Esophagus squamous epithelium (tissue), 5 donors: Measurements from ENCODE around the gene PDIA2. TPM values are rescaled to one million over a fixed set of nuclear protein-coding genes. Genes with fewer than 3 reads are reported as not detected.

Experiments
- DNase-seq: peaks from one replicate; lab custom pipeline; 2025; lab: John Stamatoyannopoulos, UW
- H3K27ac ChIP-seq, 4 donors: fragments of 200-600 bp; sonication (generic); one replicate each; pipeline ENCODE4 v1.5.1; 2016 to 2019; ENCODE audit warnings: mild to moderate bottlenecking in 1 of 4
- H3K27me3 ChIP-seq, 4 donors: fragments of 200-600 bp; sonication (generic); 1 replicate in 3 of 4; 2 replicates in 1 of 4; pipeline versions ENCODE4 v1.5.1 to v1.6.0; 2017 to 2021; ENCODE audit warnings: antibody characterized with exemption in 1 of 4
- H3K36me3 ChIP-seq, 3 donors: fragments of 200-600 bp; sonication (generic); one replicate each; pipeline ENCODE4 v1.5.1; 2016 to 2019
- H3K4me1 ChIP-seq, 3 donors: fragments of 200-600 bp; sonication (generic); one replicate each; pipeline ENCODE4 v1.5.1; 2017 to 2019
- H3K4me3 ChIP-seq, 4 donors: fragments of 200-600 bp; sonication (generic); 1 replicate in 3 of 4; 2 replicates in 1 of 4; pipeline ENCODE4 v1.5.1; 2016 to 2019; ENCODE audit warnings: mild to moderate bottlenecking in 2 of 4, moderate library complexity in 1 of 4
- H3K9me3 ChIP-seq, 3 donors: fragments of 200-600 bp; sonication (generic); one replicate each; pipeline ENCODE4 v1.5.1; 2016 to 2019
- CTCF ChIP-seq, 6 experiments: fragments of 450-650 bp in 4 of 6; fragments of 200-600 bp in 2 of 6; sonication (generic) in 2 of 6; IDR thresholded peaks; one replicate each; pipeline ENCODE4 v1.5.1; 2016 to 2019; ENCODE audit warnings: antibody characterized with exemption in 6 of 6, mild to moderate bottlenecking in 4 of 6, moderate library complexity in 4 of 6
- POLR2A ChIP-seq, 4 donors: fragments of 450-650 bp; IDR thresholded peaks; one replicate each; pipeline ENCODE4 v1.6.1; 2017; ENCODE audit warnings: antibody characterized with exemption in 4 of 4, mild to moderate bottlenecking in 4 of 4, moderate library complexity in 3 of 4
- WGBS, 2 donors: methylation state at CpG; one replicate each; pipeline ENCODE4 v1.1.5; 2018; 5-methylcytosine and 5-hydroxymethylcytosine counted together
- intact Hi-C: fragments of 100-400 bp; cut with DNase I; formaldehyde crosslinking; loops from one replicate; pipeline ENCODE4 v1.15.0; 2022
- total RNA-seq, 4 donors: library from RNA; depleted of rRNA; stranded (reverse); fragments of >200 nt; gene quantifications; one replicate each; pipeline ENCODE4 v1.1.0, GENCODE V29; 2016
- donor health status: DM: yes; HTN: yes; CAD: no.

PDIA2 gene
- total RNA-seq, 4 donors from 2014 or later: not detected

GRCh38 chr16:270381-271255 lies 12.3 kb upstream of the PDIA2 start:
- H3K4me1 ChIP-seq: peaks cover 8 to 47% (median 15%) of the 10 kb centered on the region in 3 donors
- WGBS, 2 donors: 79 to 80% methylated on average over 1 to 16 of the region's 34 CpGs
- intact Hi-C loops: no loop called here
- no peak overlapping the region for H3K4me3 ChIP-seq
- no peaks in the 10 kb centered on the region for H3K9me3 ChIP-seq
- no peak overlapping the region for H3K27ac ChIP-seq
- H3K27me3 ChIP-seq: peaks cover 0 to 37% (median 0%) of the 10 kb centered on the region in 4 donors
- TF ChIP-seq POLR2A (IDR thresholded peaks at IDR 0.05) (no peak), CTCF (IDR thresholded peaks at IDR 0.05) (no peak)
- no peak for DNase-seq
- H3K36me3 ChIP-seq: peaks cover 0 to under 1% (median 0%) of the 10 kb centered on the region in 3 donors

- peaks cover 11 to 49% (median 19%) of the 10 kb centered on the region in 3 donors for H3K4me1 ChIP-seq
- peaks cover 0 to 54% (median 0%) of the 10 kb centered on the region in 4 donors for H3K27me3 ChIP-seq
- H3K36me3 ChIP-seq: no peaks in the 10 kb centered on the region
- intact Hi-C loops: no loop called here
- WGBS, 2 donors: 81 to 84% methylated on average over 10 of the region's 36 CpGs
- DNase-seq: no peak
- no peak overlapping the region for H3K4me3 ChIP-seq
- TF ChIP-seq POLR2A (IDR thresholded peaks at IDR 0.05) (no peak), CTCF (IDR thresholded peaks at IDR 0.05) (no peak)
- no peak overlapping the region for H3K27ac ChIP-seq
- H3K9me3 ChIP-seq: no peaks in the 10 kb centered on the region
These were observed 10.1 kb upstream of the PDIA2 start for GRCh38 chr16:272633-273546.

GRCh38 chr16:273547-274421 lies 9.2 kb upstream of the PDIA2 start:
- TF ChIP-seq POLR2A (IDR thresholded peaks at IDR 0.05) (no peak), CTCF (IDR thresholded peaks at IDR 0.05) (no peak)
- no peak for DNase-seq
- intact Hi-C loops: no loop called here

GRCh38 chr16:275041-275641 lies 7.8 kb upstream of the PDIA2 start:
- Histone ChIP-seq H3K36me3 (no peaks in the 10 kb centered on the region), H3K27me3 (peaks cover 0 to 68% (median 3%) of the 10 kb centered on the region in 4 donors), H3K9me3 (no peaks in the 10 kb centered on the region), H3K27ac (peak overlapping the region in 1 of 4 donors; percentile 46), H3K4me3 (peak overlapping the region; percentile 28 to 65 (median 46)), H3K4me1 (peaks cover 11 to 50% (median 28%) of the 10 kb centered on the region in 3 donors)
- intact Hi-C loops: no loop called here
- 7% methylated on average over 10 of the region's 58 CpGs; no CpG with 5 or more reads in 1 of the 2 donors for WGBS, 2 donors
- no peak for TF ChIP-seq POLR2A (IDR thresholded peaks at IDR 0.05)
- no peak for TF ChIP-seq CTCF (IDR thresholded peaks at IDR 0.05)
- DNase-seq: no peak

More at GRCh38 chr16:273547-274421, 9.2 kb upstream of the PDIA2 start:
- peaks cover 11 to 43% (median 19%) of the 10 kb centered on the region in 3 donors for H3K4me1 ChIP-seq
- 60% methylated on average over 2 of the region's 30 CpGs; no CpG with 5 or more reads in 1 of the 2 donors for WGBS, 2 donors
- no peak overlapping the region for H3K4me3 ChIP-seq
- H3K9me3 ChIP-seq: no peaks in the 10 kb centered on the region
- H3K27me3 ChIP-seq: peaks cover 0 to 57% (median 0%) of the 10 kb centered on the region in 4 donors
- no peak overlapping the region for H3K27ac ChIP-seq
- no peaks in the 10 kb centered on the region for H3K36me3 ChIP-seq
